ENCODE measurements around the gene VPS39. TPM values are rescaled to one million over a fixed set of nuclear protein-coding genes. Genes with fewer than 3 reads are reported as not detected.

Gene VPS39
- total and polyA plus RNA-seq, 2 of the 13 experiments (the other 11 are each of a cell fraction or from before 2014, with no cell fraction given) = 22.9 to 32.0 TPM

GRCh38 chr15:42194513-42194912 lies 13.6 kb downstream of the VPS39 start:
- CTCF ChIA-PET (ENCODE audit: low intra/inter-chr PET ratio, low total read pairs) = no interaction called here
- H3K9ac ChIP-seq (ENCODE audit: insufficient read depth, low read depth, low read length) = no peak overlapping the region
- in situ Hi-C loops (cut with HindIII; ENCODE audit: extremely low pct_ligation_motif_present, low pct_unique_long_range_greater_than_20kb) (no loop called here), intact Hi-C loops (cut with micrococcal nuclease; ENCODE audit: unreplicated experiment) (no loop called here)
- no peak overlapping the region for H3K4me2 ChIP-seq (ENCODE audit: low read depth, low read length)
- 52% methylated on average over 5 of the region's 5 CpGs for WGBS (ENCODE audit: low lambda C conversion rate)
- ATAC-seq = peak; percentile 90
- H3K27ac ChIP-seq (ENCODE audit: extremely low read length, insufficient read depth, low read length) = no peak overlapping the region
- no peaks in the 10 kb centered on the region for H3K27me3 ChIP-seq (ENCODE audit: control insufficient read depth in 1 of 2, insufficient read depth in 2 of 2, low read length in 2 of 2)
- no TSS peak for BruUV-seq (replicated peaks)
- POLR2A ChIA-PET = interaction anchor here (0.9 to 1.2 kb wide), 2 partner anchors 12 to 198 kb away, joined by 3 to 4 read pairs; no protein-coding TSS in a partner anchor
- H3K9me3 ChIP-seq (ENCODE audit: low read length) = no peaks in the 10 kb centered on the region
- H3K4me3 ChIP-seq (replicated peaks in 1 of 3; ENCODE audit: insufficient read depth in 1 of 3, low read depth in 2 of 3, low read length in 3 of 3) = no peak overlapping the region
- peaks cover 37% of the 10 kb centered on the region for H3K4me1 ChIP-seq (ENCODE audit: insufficient read depth, low read length)
- peaks cover 0 to 15% of the 10 kb centered on the region in 2 experiments; a peak in 3 of 5 replicates for H3K36me3 ChIP-seq (replicated peaks in 1 of 2; ENCODE audit: control insufficient read depth in 1 of 2, insufficient read depth in 2 of 2, low read length in 2 of 2)
- DNase-seq (ENCODE audit: low spot score) = peak; percentile 82
- peak; percentile 51 for FAIRE-seq
- no peaks in the 10 kb centered on the region for H4K20me1 ChIP-seq (ENCODE audit: insufficient read depth, low read length)
- H2AFZ ChIP-seq (ENCODE audit: low read length) = no peak overlapping the region
- no peaks in the 10 kb centered on the region for H3K79me2 ChIP-seq (ENCODE audit: insufficient read depth, low read length)
- TF ChIP-seq REL (CRISPR knock-in tag; conservative IDR thresholded peaks at IDR 0.05) (no peak), THAP11 (CRISPR knock-in tag; IDR thresholded peaks at IDR 0.05) (peak; percentile 58), ZNF362 (CRISPR knock-in tag; IDR thresholded peaks at IDR 0.05; ENCODE audit: borderline replicate concordance) (peak; percentile 70; the same call in 1 of the 2 replicates), SALL1 (CRISPR knock-in tag; IDR thresholded peaks at IDR 0.05) (peak; percentile 58), YEATS2 (CRISPR knock-in tag; IDR thresholded peaks at IDR 0.05; ENCODE audit: borderline replicate concordance) (peak; percentile 48; the same call in 1 of the 2 replicates), EP300 (IDR thresholded peaks at IDR 0.05; ENCODE audit: low read depth in 2 of 2, low read length in 2 of 2) (peak in 1 of 2 experiments; percentile 15; a peak in 2 of 4 replicates), EP300 (CRISPR knock-in tag; IDR thresholded peaks at IDR 0.05; ENCODE audit: borderline replicate concordance) (no peak), ZGPAT (CRISPR knock-in tag; IDR thresholded peaks at IDR 0.05) (peak; percentile 44; the same call in 1 of the 2 replicates), MEIS2 (CRISPR knock-in tag; IDR thresholded peaks at IDR 0.05) (peak; percentile 81), SALL2 (CRISPR knock-in tag; IDR thresholded peaks at IDR 0.05) (no peak), ARID5B (CRISPR knock-in tag; IDR thresholded peaks at IDR 0.05) (peak; percentile 68), HMG20A (CRISPR knock-in tag; IDR thresholded peaks at IDR 0.05; ENCODE audit: borderline replicate concordance) (peak; percentile 33; the same call in 1 of the 2 replicates), ZBTB38 (CRISPR knock-in tag; IDR thresholded peaks at IDR 0.05) (peak; percentile 83), TGIF2 (CRISPR knock-in tag; IDR thresholded peaks at IDR 0.05) (peak; percentile 62; the same call in 1 of the 2 replicates), KLF16 (CRISPR knock-in tag; IDR thresholded peaks at IDR 0.05) (0 out of 4 replicates have a peak, but pooled peaks of 1 of the 2 experiments have one; percentile 42), TFDP1 (CRISPR knock-in tag; IDR thresholded peaks at IDR 0.05; ENCODE audit: borderline replicate concordance) (no peak), ZNF644 (CRISPR knock-in tag; IDR thresholded peaks at IDR 0.05; ENCODE audit: low read depth) (peak; percentile 15; the same call in 1 of the 2 replicates)

All from HepG2 (cell line).